Measurements from ENCODE around the gene MAD2L1BP. TPM values are rescaled to one million over a fixed set of nuclear protein-coding genes. Genes with fewer than 3 reads are reported as not detected.
"Not testable (repeated sequence)": the region's sequence is repeated elsewhere in the genome, so short reads cannot be mapped to it uniquely, and the experiment has no call there.

Gene MAD2L1BP
- total and polyA plus RNA-seq, 5 donors = 21.6 to 25.6 (median 24.5) TPM

DNA sequence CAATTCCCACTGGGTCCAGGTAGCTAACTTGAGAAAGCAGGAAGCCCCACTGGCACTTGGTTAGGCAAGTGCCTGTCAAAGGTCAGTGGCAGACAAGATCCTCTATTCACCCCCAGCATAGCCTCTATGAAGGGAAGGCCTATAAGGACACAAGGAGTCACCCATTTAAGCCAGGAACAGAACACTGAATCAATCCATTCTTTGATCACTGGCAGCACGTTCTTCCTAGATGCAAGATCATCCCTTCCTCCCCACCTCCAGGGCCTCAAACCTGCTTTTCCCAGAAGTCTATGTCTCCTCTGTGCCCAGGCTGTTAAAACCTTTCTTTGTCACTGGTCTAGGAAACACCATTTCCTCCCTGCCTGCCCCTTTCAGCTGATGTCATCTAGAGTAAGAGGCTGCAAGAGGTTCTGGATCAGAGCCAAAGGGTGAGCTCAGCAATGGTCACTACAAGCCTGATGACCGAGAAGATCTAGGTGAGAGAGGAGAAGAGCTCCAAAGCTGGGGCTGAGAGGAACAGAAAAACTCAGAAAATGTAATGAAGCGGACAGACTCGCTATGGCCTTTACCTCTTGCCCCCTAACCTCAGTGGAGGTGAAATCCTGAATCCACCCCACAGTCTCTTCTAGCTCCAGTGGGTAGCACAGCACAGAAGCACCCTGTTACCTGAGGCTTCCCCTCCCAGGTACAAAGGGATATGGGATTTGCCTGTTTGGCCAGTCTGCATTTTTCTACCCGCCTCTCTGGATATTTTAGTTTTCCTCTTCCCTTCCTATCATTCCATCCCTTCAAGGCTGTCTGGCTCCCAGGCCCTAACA lies 8.4 kb upstream of the MAD2L1BP start:
- Histone ChIP-seq H3K4me1 (ENCODE audit: control insufficient read depth, insufficient read depth, low read length) (peaks cover 8% of the 10 kb centered on the region), H3K4me3 (ENCODE audit: low read length) (no peak overlapping the region), H3K27me3 (ENCODE audit: control insufficient read depth, insufficient read depth) (no peaks in the 10 kb centered on the region), H3K27ac (ENCODE audit: low read length) (peak overlapping the region; percentile 82), H3K9me3 (ENCODE audit: control insufficient read depth, low read length) (no peaks in the 10 kb centered on the region)
- ATAC-seq = peak in 1 of 2 donors; percentile 29
- peak; percentile 65 to 83 (median 82) for DNase-seq
- 48% methylated on average over 5 of the region's 5 CpGs for WGBS
- intact Hi-C loops (cut with DNase I) = no loop called here

DNA sequence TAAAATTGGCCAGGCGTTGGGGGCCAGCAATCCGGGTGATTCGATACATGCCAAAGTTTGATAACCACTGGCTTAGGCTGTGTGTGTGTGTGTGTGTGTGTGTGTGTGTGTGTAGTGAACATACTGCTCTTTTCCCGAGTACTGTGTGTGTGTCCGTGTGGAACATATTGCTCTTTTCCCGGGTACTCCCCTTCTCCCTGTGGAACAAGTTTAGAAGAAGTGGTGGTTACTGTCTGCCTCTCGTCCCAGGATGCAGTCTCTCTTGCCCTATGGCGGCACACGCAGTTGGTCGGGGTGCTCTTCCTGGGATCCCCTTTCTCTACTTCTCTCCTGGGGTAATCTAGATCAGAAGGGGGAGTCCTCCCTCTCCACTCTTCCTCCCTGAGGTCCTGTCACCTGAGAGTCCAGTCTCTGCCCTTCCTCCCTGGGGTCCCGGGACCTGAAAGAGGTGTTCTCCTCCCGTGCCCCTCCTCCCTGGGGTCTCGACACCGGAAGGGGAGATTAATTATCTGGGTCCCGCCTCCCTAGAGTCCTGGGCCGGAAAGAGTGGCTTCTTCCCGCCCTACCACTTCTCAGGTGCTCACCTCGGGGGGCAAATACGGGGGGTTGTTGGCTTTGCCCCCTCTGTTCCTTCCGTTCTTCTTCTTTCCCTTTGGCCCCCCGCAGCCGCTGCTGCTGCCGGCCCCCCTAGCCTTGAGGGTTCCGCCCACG lies 7.1 kb upstream of the MAD2L1BP start:
- peak in 2 of 3 donors; percentile 52 to 77 for DNase-seq
- H3K9me3 ChIP-seq (ENCODE audit: control insufficient read depth, low read length) = no peaks in the 10 kb centered on the region
- H3K4me3 ChIP-seq (ENCODE audit: low read length) = peak overlapping the region; percentile 95
- WGBS = 1% methylated on average over 25 of the region's 25 CpGs
- peak; percentile 2 to 3 for ATAC-seq
- peaks cover 8% of the 10 kb centered on the region for H3K4me1 ChIP-seq (ENCODE audit: control insufficient read depth, insufficient read depth, low read length)
- intact Hi-C loops (cut with DNase I) = no loop called here
- H3K27ac ChIP-seq (ENCODE audit: low read length) = peak overlapping the region; percentile 85
- H3K27me3 ChIP-seq (ENCODE audit: control insufficient read depth, insufficient read depth) = no peaks in the 10 kb centered on the region

DNA sequence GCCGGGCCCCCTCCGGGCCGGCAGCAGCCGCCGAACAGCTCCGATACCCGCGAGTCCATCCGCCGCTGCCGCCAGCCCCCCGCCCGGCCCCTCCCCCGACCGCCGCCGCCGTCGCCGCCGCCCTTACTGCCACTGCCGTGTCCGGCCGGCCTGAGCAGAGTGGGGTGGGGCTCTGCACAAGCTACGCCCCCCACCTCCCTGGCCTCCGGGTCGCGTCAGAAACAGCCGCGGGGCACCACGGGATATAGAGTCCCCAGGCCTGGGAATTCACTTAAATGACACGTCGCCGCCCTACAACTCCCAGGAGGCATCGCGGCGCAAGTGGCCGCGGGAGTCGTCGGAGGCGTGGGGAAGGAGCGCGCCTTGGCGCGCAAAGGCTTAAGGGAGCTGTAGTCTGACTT lies 6.5 kb upstream of the MAD2L1BP start, which contains the start of gene GTPBP2:
TSS of gene GTPBP2 (minus strand) at position 161 of the 401 bp plus-strand sequence. CDS start at position 59, 102 bp downstream.
- intact Hi-C loops (cut with DNase I) = no loop called here
- WGBS = under 1% methylated on average over 46 of the region's 46 CpGs

DNA sequence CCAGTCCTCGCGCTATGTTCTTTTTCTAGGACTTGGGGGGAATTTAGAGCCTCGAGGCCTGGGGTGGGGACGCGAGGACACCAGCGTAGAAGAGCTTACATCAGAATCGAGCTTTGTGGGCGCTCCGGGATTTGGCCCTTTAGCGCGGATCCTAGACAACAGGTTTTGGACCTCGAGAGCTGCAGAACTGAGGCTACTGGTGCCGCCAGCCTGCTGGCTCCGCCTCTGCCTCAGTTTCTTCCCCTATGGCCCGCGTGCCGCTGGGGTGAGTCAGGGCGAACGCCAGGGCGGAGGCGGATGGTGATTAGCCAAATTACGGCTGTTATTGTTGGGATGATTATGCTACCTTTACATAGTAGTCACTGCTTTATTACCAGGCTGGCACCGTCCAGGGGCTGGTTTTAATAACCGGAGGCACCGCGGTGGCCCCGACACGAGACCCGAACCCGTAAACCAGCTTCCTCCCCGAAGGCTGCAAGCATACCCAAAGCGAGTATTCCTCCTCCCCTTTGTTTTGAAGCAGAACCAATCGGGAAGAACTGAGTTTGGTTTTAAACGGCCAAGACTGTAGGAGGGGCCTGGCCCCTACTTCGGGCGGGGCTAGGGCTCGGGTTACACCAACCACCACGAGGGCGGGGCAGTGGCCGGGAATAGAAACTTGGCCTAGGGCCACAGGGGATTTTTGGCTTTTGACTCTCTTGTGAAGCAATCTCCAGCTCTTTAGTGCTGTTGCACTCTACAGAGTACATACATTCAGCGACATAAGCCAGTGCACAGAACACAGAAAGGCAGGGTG lies 5.9 kb upstream of the MAD2L1BP start:
- H3K27me3 ChIP-seq (ENCODE audit: control insufficient read depth, insufficient read depth) = no peaks in the 10 kb centered on the region
- peak; percentile 92 to 93 for ATAC-seq
- intact Hi-C loops (cut with DNase I) = no loop called here
- WGBS = under 1% methylated on average over 41 of the region's 41 CpGs
- no peaks in the 10 kb centered on the region for H3K9me3 ChIP-seq (ENCODE audit: control insufficient read depth, low read length)
- DNase-seq = peak; percentile 96 to 98 (median 97)
- peak overlapping the region; percentile 95 for H3K4me3 ChIP-seq (ENCODE audit: low read length)
- peaks cover 8% of the 10 kb centered on the region for H3K4me1 ChIP-seq (ENCODE audit: control insufficient read depth, insufficient read depth, low read length)
- peak overlapping the region; percentile 94 for H3K27ac ChIP-seq (ENCODE audit: low read length)

More for the DNA sequence above, 6.5 kb upstream of the MAD2L1BP start, which contains the start of gene GTPBP2:
- H3K9me3 ChIP-seq (ENCODE audit: control insufficient read depth, low read length) = no peaks in the 10 kb centered on the region
- DNase-seq = peak; percentile 99 to 100 (median 99)
- H3K27ac ChIP-seq (ENCODE audit: low read length) = peak within 1 kb of the TSS; percentile 94
- H3K4me3 ChIP-seq (ENCODE audit: low read length) = peak within 1 kb of the TSS; percentile 95
- ATAC-seq = peak; percentile 94 to 96
- H3K27me3 ChIP-seq (ENCODE audit: control insufficient read depth, insufficient read depth) = no peaks in the 10 kb centered on the region
- H3K4me1 ChIP-seq (ENCODE audit: control insufficient read depth, insufficient read depth, low read length) = peaks cover 8% of the 10 kb centered on the region

DNA sequence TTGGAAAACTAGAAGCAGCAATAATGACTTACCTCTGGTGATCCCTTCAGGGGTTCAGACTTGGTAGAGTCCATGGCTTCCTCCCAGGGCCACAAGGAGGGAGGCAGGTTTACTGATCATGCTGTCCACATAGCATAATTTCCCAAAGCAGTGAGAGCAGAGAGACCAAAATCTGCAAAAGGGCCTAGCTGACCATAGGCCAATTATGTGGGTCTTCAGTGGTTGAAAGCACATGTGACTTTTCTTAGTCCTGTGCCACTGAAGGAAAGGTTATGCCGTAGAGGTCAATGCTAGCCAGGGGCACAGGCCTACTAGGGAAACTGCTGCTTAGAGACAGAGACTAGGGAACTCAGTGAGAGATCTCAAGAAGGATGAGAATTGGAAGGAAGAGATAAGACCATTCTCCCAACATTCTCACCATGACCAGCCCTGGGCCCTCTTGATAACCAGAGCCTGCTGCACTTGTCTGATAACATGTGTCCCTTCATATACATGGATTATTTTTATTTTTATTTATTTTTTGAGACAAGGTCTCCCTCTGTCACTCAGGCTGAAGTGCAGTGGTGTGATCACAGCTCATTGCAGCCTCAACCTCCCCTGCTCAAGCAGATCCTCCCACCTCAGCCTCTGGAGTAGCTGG lies 4.5 kb upstream of the MAD2L1BP start:
- intact Hi-C loops (cut with DNase I) = no loop called here
- Histone ChIP-seq H3K9me3 (ENCODE audit: control insufficient read depth, low read length) (no peaks in the 10 kb centered on the region), H3K27me3 (ENCODE audit: control insufficient read depth, insufficient read depth) (no peaks in the 10 kb centered on the region), H3K4me3 (ENCODE audit: low read length) (no peak overlapping the region), H3K4me1 (ENCODE audit: control insufficient read depth, insufficient read depth, low read length) (peaks cover 8% of the 10 kb centered on the region), H3K27ac (ENCODE audit: low read length) (no peak overlapping the region)
- ATAC-seq = no peak
- no peak for DNase-seq
- WGBS = 89% methylated on average over 1 of the region's 1 CpG

DNA sequence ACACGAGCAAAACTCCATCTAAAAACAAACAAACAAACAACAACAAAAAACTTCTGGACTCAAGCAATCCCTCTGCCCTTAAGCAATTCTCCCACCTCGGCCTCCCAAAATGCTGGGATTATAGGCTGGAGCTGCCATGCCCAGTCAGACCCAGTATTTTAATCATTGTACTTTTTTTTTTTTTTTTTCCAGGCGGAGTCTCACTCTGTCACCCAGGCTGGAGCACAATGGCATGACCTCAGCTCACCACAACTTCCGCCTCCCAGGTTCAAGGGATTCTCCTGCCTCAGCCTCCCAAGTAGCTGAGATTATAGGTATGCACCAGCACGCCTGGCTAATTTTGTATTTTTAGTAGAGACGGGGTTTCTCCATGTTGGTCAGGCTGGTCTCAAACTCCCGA lies 2.6 kb upstream of the MAD2L1BP start:
- H3K9me3 ChIP-seq (ENCODE audit: control insufficient read depth, low read length); ATAC-seq; H3K4me1 ChIP-seq (ENCODE audit: control insufficient read depth, insufficient read depth, low read length); DNase-seq; H3K27ac ChIP-seq (ENCODE audit: low read length); intact Hi-C loops (cut with DNase I); H3K27me3 ChIP-seq (ENCODE audit: control insufficient read depth, insufficient read depth); H3K4me3 ChIP-seq (ENCODE audit: low read length): not testable (repeated sequence)
- WGBS = 92% methylated on average over 7 of the region's 7 CpGs

DNA sequence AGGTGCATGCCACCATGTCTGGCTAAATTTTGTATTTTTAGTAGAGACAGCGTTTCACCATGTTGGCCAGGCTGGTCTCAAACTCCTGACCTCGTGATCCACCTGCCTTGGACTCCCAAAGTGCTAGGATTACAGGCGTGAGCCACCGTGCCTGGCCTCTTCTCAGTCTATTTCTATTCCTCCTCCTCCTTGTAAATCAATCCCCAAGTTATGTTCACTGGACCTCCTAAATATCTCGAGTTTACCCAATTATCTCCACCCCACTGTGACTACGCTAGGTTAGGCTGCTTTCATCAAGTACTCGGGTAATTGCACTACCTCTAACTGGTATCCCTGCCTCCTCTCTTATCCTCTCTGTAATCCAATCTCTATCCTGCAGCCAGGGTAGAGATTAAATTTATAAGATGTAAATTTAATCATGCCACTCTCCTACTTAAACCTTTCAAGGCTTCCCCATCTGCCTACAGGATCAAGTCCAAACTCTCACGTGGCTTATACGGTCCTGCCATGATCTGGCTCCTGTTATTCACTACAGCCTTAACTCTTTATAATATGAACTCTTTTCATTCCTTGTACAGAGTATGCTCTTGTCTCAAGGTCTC lies 837 bp upstream of the MAD2L1BP start:
- ATAC-seq = no peak
- intact Hi-C loops (cut with DNase I) = no loop called here
- H3K4me3 ChIP-seq (ENCODE audit: low read length) = no peak overlapping the region
- no peak for DNase-seq
- 76% methylated on average over 9 of the region's 9 CpGs for WGBS
- peaks cover 6% of the 10 kb centered on the region for H3K4me1 ChIP-seq (ENCODE audit: control insufficient read depth, insufficient read depth, low read length)
- H3K27ac ChIP-seq (ENCODE audit: low read length) = no peak overlapping the region
- no peaks in the 10 kb centered on the region for H3K27me3 ChIP-seq (ENCODE audit: control insufficient read depth, insufficient read depth)
- H3K9me3 ChIP-seq (ENCODE audit: control insufficient read depth, low read length) = no peaks in the 10 kb centered on the region

DNA sequence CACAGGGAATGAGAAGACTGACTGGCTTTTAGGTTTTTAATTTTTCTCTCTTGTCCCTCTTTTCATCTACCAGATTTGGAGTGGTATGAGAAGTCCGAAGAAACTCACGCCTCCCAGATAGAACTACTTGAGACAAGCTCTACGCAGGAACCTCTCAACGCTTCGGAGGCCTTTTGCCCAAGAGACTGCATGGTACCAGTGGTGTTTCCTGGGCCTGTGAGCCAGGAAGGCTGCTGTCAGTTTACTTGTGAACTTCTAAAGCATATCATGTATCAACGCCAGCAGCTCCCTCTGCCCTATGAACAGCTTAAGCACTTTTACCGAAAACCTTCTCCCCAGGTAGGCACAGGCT lies 644 bp downstream of the MAD2L1BP start:
- peak in 1 of 2 donors; percentile 9 for ATAC-seq
- intact Hi-C loops (cut with DNase I) = no loop called here

DNA sequence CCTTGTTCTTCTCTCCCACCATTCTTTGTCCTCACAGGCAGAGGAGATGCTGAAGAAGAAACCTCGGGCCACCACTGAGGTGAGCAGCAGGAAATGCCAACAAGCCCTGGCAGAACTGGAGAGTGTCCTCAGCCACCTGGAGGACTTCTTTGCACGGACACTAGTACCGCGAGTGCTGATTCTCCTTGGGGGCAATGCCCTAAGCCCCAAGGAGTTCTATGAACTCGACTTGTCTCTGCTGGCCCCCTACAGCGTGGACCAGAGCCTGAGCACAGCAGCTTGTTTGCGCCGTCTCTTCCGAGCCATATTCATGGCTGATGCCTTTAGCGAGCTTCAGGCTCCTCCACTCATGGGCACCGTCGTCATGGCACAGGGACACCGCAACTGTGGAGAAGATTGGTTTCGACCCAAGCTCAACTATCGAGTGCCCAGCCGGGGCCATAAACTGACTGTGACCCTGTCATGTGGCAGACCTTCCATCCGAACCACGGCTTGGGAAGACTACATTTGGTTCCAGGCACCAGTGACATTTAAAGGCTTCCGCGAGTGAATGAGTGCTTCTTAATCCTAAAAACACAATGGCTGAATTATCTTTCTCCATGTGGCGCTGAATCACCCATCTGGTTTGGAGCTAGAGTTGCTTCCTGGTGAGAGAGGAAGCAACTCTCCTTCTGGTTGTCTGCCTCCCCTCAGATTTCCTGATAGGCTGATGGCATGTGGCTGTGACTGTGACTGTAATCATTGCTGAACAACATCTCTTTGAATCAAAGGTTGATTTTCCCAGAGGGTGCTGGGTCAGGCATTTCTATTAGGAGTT lies 4.6 kb downstream of the MAD2L1BP start:
- WGBS = 88% methylated on average over 21 of the region's 21 CpGs
- Histone ChIP-seq H3K27ac (ENCODE audit: low read length) (no peak overlapping the region), H3K9me3 (ENCODE audit: control insufficient read depth, low read length) (no peaks in the 10 kb centered on the region), H3K27me3 (ENCODE audit: control insufficient read depth, insufficient read depth) (no peaks in the 10 kb centered on the region), H3K4me1 (ENCODE audit: control insufficient read depth, insufficient read depth, low read length) (peaks cover 6% of the 10 kb centered on the region), H3K4me3 (ENCODE audit: low read length) (no peak overlapping the region)
- no peak for ATAC-seq
- intact Hi-C loops (cut with DNase I) = no loop called here
- DNase-seq = no peak

More for the DNA sequence above, 644 bp downstream of the MAD2L1BP start:
- 14% methylated on average over 7 of the region's 7 CpGs for WGBS
- Histone ChIP-seq H3K4me1 (ENCODE audit: control insufficient read depth, insufficient read depth, low read length) (peaks cover 6% of the 10 kb centered on the region), H3K27me3 (ENCODE audit: control insufficient read depth, insufficient read depth) (no peaks in the 10 kb centered on the region), H3K4me3 (ENCODE audit: low read length) (peak overlapping the region; percentile 97), H3K9me3 (ENCODE audit: control insufficient read depth, low read length) (no peaks in the 10 kb centered on the region), H3K27ac (ENCODE audit: low read length) (peak overlapping the region; percentile 99)
- DNase-seq = no peak

Measured in right cardiac atrium (tissue), 5 donors.